A673 (cell line): Measurements from ENCODE around the gene NR6A1. TPM values are rescaled to one million over a fixed set of nuclear protein-coding genes. Genes with fewer than 3 reads are reported as not detected.

Experiments
- BruUV-seq: library from RNA; stranded (reverse); fragments of 400-500 nt; replicated peaks from 2 replicates; lab custom pipeline; 2021; lab: Mats Ljungman, UMichigan
- CTCF ChIA-PET: fragments of 300-600 bp; sonication (Branson Sonifier 250); formaldehyde crosslinking; loops from one replicate; lab custom pipeline; 2022; ENCODE audit warnings: antibody characterized with exemption; lab: Charles Lee
- POLR2A ChIA-PET: fragments of 300-600 bp; sonication (Branson Sonifier 250); formaldehyde crosslinking; loops from one replicate; lab custom pipeline; 2022; ENCODE audit warnings: antibody characterized with exemption; ENCODE audit not compliant: low non-redundant PET; lab: Charles Lee
- DNase-seq: peaks from one replicate; pipeline ENCODE4 v3.0.0-alpha.2; 2015; ENCODE audit warnings: low spot score
- H3K27ac ChIP-seq: fragments of 200-600 bp; sonication (generic); 2 replicates; pipeline ENCODE4 v1.5.1; 2016; ENCODE audit warnings: mixed run types, low read depth, mild to moderate bottlenecking, mixed read lengths, antibody characterized with exemption, low read length; ENCODE audit not compliant: poor library complexity, severe bottlenecking
- H3K27me3 ChIP-seq: fragments of 200-600 bp; sonication (generic); replicated peaks from 2 replicates; pipeline ENCODE4 v1.6.1; 2017; ENCODE audit warnings: mixed run types, low read depth, mild to moderate bottlenecking, mixed read lengths, antibody characterized with exemption, low read length; ENCODE audit not compliant: insufficient read depth, poor library complexity
- H3K36me3 ChIP-seq: fragments of 200-600 bp; sonication (generic); 2 replicates; pipeline ENCODE4 v1.6.1; 2016; ENCODE audit warnings: mixed run types, mild to moderate bottlenecking, mixed read lengths, antibody characterized with exemption, low read length; ENCODE audit not compliant: insufficient read depth, poor library complexity, severe bottlenecking
- H3K4me1 ChIP-seq: fragments of 200-600 bp; sonication (generic); 2 replicates; pipeline ENCODE4 v1.6.1; 2017; ENCODE audit warnings: mixed run types, mild to moderate bottlenecking, mixed read lengths, antibody characterized with exemption, low read length; ENCODE audit not compliant: insufficient read depth, poor library complexity, severe bottlenecking
- H3K4me3 ChIP-seq: fragments of 200-600 bp; sonication (generic); 2 replicates; pipeline ENCODE4 v1.5.1; 2016; ENCODE audit warnings: low read depth, mixed run types, mild to moderate bottlenecking, mixed read lengths, low read length; ENCODE audit not compliant: poor library complexity, severe bottlenecking
- H3K9me3 ChIP-seq: fragments of 200-600 bp; sonication (generic); 2 replicates; pipeline ENCODE4 v1.6.1; 2016; ENCODE audit warnings: mixed run types, low read depth, mild to moderate bottlenecking, mixed read lengths, antibody characterized with exemption, low read length; ENCODE audit not compliant: poor library complexity, severe bottlenecking
- EZH2 ChIP-seq: fragments of 200-600 bp; sonication (generic); IDR thresholded peaks from 2 replicates; pipeline ENCODE4 v1.6.1; 2017; ENCODE audit warnings: borderline replicate concordance, low read depth, mild to moderate bottlenecking, mixed read lengths, antibody characterized with exemption, low read length; ENCODE audit not compliant: poor library complexity, severe bottlenecking
- intact Hi-C: fragments of 100-400 bp; cut with micrococcal nuclease; formaldehyde crosslinking; loops from one replicate; pipeline ENCODE4 v1.10.0; 2022; ENCODE audit not compliant: unreplicated experiment
- total RNA-seq: library from RNA; stranded (reverse); gene quantifications from 2 replicates; pipeline ENCODE4 v1.2.3, GENCODE V29; 2021
- TF ChIP-seq, protein P1 (sequence below): fragments of 300-800, 200-600 bp; sonication (generic); conservative IDR thresholded peaks from 2 replicates; pipeline ENCODE4 v1.5.1; 2017; ENCODE audit warnings: low read depth, mild to moderate bottlenecking, antibody characterized with exemption, low read length, moderate library complexity, mixed read lengths

The NR6A1 gene
- total RNA-seq, 1 experiment from 2014 or later, result 5.3 TPM

DNA sequence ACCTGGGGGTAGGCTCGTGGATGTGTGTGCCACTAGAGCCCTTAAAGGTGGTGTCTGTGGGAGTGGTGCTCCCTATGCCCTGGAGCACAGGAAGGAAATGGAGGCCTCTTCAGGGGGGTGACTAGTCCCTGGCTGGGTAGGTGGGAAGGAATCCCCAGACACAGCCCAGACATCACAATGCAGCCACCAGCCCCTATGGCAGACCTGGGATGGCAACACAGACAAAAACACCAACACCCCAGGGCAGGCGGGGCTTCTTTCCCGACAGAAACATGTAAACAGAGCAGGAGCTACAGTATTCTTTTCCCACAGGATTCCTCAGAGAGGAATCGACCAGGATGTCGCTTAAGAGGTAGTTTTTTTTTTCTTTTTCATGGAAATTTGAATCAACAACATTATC lies 253.5 kb downstream of the NR6A1 start:
- intact Hi-C loops, result no loop called here
- no peak overlapping the region for H3K4me3 ChIP-seq
- no peaks in the 10 kb centered on the region for H3K9me3 ChIP-seq
- H3K4me1 ChIP-seq, result no peaks in the 10 kb centered on the region
- POLR2A ChIA-PET, result no interaction called here
- CTCF ChIA-PET, result no interaction called here
- no peak for DNase-seq
- no TSS peak for BruUV-seq
- no peaks in the 10 kb centered on the region for H3K27me3 ChIP-seq
- H3K27ac ChIP-seq, result no peak overlapping the region
- no peaks in the 10 kb centered on the region for H3K36me3 ChIP-seq
- TF ChIP-seq EZH2, result no peak

DNA sequence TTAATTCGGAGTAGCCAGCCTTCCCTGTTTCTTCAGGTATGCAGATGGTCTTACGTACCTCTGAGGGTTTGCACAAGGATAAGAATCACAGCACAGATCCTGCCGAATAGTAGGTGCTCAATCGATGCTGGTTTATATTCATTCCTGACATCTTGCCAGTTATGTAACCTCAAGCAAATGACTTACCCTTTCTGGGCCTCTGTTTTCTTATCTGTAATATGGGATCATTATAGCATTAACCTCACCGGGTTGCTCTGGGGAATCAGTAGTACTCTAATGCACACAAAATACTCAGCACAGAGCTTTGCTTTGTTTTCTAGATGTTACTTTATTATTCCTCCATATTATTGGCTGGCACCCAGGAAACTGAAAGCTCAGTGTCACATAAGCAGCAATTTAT lies 256.2 kb downstream of the NR6A1 start:
- Histone ChIP-seq H3K36me3 (no peaks in the 10 kb centered on the region), H3K4me1 (no peaks in the 10 kb centered on the region), H3K9me3 (no peaks in the 10 kb centered on the region), H3K27ac (no peak overlapping the region), H3K27me3 (no peaks in the 10 kb centered on the region), H3K4me3 (no peak overlapping the region)
- no TSS peak for BruUV-seq
- intact Hi-C loops, result no loop called here
- TF ChIP-seq EZH2, result no peak
- TF ChIP-seq, protein P1, sequence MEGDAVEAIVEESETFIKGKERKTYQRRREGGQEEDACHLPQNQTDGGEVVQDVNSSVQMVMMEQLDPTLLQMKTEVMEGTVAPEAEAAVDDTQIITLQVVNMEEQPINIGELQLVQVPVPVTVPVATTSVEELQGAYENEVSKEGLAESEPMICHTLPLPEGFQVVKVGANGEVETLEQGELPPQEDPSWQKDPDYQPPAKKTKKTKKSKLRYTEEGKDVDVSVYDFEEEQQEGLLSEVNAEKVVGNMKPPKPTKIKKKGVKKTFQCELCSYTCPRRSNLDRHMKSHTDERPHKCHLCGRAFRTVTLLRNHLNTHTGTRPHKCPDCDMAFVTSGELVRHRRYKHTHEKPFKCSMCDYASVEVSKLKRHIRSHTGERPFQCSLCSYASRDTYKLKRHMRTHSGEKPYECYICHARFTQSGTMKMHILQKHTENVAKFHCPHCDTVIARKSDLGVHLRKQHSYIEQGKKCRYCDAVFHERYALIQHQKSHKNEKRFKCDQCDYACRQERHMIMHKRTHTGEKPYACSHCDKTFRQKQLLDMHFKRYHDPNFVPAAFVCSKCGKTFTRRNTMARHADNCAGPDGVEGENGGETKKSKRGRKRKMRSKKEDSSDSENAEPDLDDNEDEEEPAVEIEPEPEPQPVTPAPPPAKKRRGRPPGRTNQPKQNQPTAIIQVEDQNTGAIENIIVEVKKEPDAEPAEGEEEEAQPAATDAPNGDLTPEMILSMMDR, result no peak
- no peak for DNase-seq
- ChIA-PET POLR2A (no interaction called here), CTCF (interaction anchor here (0.6 kb wide), 1 partner anchor 50 kb away, joined by 3 read pairs; no protein-coding TSS in a partner anchor)

GRCh38 chr9:124514125-124514524 lies 257.0 kb downstream of the NR6A1 start:
- no peaks in the 10 kb centered on the region for H3K36me3 ChIP-seq
- H3K27ac ChIP-seq, result no peak overlapping the region
- H3K27me3 ChIP-seq, result no peaks in the 10 kb centered on the region
- no TSS peak for BruUV-seq
- POLR2A ChIA-PET, result no interaction called here
- no peaks in the 10 kb centered on the region for H3K4me1 ChIP-seq
- intact Hi-C loops, result no loop called here
- CTCF ChIA-PET, result no interaction called here
- TF ChIP-seq EZH2, result no peak
- TF ChIP-seq, protein P1, result no peak
- DNase-seq, result no peak
- no peaks in the 10 kb centered on the region for H3K9me3 ChIP-seq
- no peak overlapping the region for H3K4me3 ChIP-seq

DNA sequence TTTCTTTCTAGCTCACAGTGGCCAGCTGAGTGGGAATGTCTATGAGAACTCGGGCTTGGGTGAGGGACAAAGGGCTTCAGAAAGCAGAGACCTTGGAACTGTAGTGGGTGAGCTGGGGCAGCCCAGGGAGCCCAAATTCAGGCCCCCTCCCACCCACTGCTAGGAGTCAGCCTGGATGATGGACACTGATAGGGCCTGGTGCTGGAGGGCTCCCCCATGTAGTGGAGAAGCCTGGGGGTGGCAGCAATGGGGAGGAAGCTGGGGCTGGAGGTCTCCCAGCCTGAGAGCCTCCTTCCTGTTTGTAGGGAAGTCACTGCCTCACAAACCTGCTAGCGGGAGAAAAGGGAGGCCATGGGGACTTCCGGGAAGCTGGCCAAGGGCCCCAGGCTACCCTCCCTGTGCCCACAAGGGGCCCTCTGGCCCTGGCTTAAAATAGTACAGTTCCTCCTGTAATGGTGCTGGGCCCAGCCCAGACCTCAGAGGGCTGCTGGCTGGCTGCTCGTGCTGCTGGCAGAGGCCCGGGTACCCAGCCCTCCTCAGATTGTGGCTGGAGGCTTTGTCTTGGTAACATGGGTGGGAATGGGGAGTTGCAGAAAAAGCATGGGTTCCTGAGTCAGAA lies 257.6 kb downstream of the NR6A1 start:
- no peak overlapping the region for H3K4me3 ChIP-seq
- no peak overlapping the region for H3K27ac ChIP-seq
- H3K4me1 ChIP-seq, result no peaks in the 10 kb centered on the region
- intact Hi-C loops, result no loop called here
- POLR2A ChIA-PET, result no interaction called here
- H3K36me3 ChIP-seq, result no peaks in the 10 kb centered on the region
- CTCF ChIA-PET, result no interaction called here
- no peak for DNase-seq
- H3K27me3 ChIP-seq, result no peaks in the 10 kb centered on the region
- TF ChIP-seq, protein P1, result no peak
- no peak for TF ChIP-seq EZH2
- BruUV-seq, result no TSS peak
- H3K9me3 ChIP-seq, result no peaks in the 10 kb centered on the region
